Fibroblast of gingiva (primary cell): ENCODE results near the gene SPN.
"Not testable (repeated sequence)": the region's sequence is repeated elsewhere in the genome, so short reads cannot be mapped to it uniquely, and the experiment has no call there.

Experiments
- DNase-seq: peaks from one replicate; pipeline ENCODE4 v3.0.0-alpha.2; 2011; ENCODE audit warnings: low read depth

SPN gene, protein sequence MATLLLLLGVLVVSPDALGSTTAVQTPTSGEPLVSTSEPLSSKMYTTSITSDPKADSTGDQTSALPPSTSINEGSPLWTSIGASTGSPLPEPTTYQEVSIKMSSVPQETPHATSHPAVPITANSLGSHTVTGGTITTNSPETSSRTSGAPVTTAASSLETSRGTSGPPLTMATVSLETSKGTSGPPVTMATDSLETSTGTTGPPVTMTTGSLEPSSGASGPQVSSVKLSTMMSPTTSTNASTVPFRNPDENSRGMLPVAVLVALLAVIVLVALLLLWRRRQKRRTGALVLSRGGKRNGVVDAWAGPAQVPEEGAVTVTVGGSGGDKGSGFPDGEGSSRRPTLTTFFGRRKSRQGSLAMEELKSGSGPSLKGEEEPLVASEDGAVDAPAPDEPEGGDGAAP

DNA sequence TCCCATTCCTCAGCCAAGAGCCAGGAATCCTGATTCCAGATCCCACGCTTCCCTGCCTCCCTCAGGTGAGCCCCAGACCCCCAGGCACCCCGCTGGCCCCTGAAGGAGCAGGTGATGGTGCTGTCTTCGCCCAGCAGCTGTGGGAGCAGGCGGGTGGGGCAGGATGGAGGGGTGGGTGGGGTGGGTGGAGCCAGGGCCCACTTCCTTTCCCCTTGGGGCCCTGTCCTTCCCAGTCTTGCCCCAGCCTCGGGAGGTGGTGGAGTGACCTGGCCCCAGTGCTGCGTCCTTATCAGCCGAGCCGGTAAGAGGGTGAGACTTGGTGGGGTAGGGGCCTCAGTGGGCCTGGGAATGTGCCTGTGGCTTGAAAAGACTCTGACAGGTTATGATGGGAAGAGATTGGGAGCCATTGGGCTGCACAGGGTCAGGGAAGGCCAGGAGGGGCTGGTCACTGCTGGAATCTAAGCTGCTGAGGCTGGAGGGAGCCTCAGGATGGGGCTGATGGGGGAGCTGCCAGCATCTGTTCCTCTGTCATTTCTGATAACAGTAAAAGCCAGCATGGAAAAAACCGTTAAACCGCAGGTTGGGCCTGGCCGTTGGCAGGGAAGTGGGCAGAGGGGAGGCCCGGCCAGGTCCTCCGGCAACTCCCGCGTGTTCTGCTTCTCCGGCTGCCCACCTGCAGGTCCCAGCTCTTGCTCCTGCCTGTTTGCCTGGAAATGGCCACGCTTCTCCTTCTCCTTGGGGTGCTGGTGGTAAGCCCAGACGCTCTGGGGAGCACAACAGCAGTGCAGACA is at the start of gene SPN:
SPN (plus strand) TSS at position 232 of the 791 bp plus-strand sequence; CDS start at position 714, 482 bp downstream.
- no peak for DNase-seq

DNA sequence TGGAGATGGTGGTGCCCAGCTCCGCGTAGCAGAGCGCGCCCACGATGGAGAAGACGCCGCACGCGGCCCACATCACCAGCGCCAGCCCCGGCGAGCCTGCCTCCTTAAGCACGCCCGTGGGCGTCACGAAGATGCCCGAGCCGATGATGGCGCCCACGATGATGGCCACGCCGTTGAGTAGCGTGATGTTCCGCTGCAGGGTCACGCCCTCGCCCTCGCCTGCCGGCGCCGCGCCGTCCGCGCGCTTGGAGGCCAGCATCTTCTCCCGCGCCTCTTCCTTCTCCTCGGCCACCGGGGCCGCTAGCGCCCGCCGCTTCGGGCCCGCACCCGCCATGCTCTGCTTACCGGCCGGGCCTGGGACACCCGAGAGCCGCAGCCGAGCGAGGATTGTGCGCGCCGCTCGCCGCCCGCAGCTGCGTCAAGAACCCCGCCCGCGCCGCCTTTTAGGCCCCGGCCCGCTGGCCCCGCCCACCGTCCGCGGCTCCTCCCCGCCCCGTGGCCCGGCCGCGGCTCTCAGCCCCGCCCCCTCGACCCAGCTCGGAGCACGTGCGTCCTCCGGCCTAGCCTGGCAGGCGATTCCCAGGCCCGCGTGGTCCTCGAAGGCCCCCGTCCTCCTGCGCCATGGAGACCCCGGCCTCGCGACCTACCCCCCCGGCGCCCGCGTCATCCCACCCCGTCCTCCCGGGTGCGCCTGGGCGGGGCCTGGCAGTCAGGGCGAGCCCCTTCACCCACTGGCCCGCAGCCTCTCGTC is 49.6 kb upstream of the SPN start:
- peak; percentile 76 for DNase-seq

DNA sequence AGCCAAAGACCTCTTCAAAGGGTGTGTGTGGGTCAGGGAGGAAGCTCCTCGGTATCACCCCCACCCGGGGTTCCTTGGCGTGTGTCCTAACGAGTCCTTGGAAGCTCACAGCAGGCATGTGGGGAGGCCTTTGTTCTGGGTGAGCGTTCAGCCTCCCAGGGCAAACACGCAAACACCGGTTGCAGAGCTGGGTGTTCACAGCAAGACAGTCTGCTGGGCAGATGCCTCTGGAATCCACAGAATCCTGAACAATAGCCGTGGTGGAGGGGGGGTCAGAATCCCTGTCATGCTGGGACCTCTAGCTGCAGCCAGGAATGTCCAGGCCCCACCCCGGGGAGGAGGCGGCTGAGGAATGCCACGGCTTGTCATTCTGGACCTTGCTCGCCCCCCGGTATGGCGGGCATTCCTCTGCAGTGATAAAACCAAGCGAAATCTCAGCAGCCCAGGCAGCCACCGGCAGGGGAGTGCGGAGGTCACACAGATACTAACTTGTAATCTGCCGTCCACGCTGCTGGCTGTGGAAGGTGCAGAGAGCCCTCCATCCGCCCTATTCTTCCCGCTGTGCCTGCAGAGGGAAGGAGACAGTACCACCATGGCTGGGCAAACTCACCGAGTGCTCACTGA is 48.2 kb upstream of the SPN start:
- not testable (repeated sequence) for DNase-seq

DNA sequence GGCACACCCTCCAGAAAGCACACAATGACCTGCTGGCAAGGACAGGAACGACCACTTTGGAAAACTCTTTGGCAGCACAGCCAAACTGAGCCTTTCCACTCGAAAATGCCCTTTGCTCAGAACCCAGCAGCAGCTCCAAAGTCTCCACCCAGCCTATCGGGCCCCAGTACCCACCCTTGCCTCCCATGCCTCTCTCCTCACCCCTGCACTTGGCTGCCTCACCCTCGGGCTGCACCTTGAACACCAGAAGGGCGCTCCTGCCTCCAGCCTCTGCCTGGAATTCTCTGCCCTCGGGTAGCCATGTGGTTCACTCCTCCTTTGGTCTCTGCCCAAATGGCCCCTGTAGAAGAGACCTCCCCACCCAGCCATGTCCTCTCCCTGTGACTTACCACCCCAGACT is 46.9 kb upstream of the SPN start:
- not testable (repeated sequence) for DNase-seq

DNA sequence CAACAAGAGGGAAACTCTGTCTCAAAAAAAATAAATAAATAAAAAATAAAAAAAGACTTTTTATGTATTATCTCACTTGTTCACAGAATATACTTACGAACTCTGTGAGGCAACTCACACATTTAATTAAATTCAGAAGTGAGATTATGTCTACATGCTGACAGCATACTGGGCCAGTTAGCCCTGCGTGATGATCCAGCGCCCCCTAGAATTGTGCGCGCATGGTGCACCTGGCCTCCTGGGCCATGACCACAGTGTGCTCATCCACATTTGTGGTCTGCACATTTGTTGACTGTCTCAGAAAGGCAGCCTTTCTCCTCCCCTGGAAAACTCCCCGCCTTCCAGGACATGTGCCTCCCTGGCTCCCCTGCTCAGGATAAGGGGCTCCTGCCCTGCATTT is 42.5 kb upstream of the SPN start:
- DNase-seq = not testable (repeated sequence)

DNA sequence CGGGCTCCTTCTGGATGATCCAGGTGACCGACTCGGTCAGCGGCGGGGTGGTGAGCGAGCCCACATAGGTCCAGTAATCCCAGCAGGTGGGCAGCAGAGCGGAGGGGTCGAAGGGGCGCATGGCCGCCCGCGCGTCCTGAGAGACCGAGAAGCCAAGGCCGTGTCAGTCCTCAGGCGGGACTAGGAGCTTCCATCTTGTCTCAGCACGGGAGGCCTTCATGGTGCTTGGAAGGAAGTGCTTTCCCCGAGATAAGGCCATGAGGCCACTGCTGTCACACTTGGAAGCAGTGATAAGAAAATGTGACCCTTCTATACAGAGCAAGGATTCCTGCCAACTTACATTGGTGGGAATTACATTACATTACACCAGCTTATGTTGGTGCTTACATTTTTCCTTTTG is 40.3 kb upstream of the SPN start:
- not testable (repeated sequence) for DNase-seq

DNA sequence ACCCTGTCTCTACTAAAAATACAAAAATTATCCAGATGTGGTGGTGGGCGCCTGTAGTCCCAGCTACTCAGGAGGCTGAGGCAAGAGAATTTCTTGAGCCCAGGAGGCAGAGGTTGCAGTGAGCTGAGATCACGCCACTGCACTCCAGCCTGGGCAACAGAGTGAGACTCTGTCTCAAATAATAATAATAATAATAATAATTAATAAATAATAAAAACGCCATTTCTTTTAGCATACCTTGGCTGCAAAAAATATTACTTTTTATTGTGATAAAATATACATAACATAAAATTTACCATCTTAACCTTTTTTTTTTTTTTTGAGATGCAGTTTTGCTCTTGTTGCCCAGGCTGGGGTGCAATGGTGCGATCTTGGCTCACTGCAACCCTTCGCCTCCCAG is 39.8 kb upstream of the SPN start:
- not testable (repeated sequence) for DNase-seq

DNA sequence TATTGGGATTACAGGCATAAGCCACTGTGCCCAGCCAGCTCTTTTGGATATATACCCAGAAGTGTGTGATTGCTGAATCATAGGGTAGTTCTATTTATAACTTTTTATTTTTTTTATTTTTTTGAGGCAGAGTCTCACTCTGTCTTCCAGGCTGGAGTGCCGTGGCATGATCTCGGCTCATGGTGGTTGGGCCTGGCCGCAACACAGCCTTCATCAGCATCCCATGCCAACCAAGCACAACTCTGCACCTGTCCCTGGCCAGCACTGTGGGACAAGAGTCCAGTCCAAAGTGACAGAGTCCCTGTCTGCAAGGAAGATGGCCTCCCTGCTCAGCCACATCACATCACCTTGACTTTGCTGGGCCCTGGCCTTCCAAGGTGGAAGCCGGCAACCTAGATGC is 37.9 kb upstream of the SPN start:
- not testable (repeated sequence) for DNase-seq

DNA sequence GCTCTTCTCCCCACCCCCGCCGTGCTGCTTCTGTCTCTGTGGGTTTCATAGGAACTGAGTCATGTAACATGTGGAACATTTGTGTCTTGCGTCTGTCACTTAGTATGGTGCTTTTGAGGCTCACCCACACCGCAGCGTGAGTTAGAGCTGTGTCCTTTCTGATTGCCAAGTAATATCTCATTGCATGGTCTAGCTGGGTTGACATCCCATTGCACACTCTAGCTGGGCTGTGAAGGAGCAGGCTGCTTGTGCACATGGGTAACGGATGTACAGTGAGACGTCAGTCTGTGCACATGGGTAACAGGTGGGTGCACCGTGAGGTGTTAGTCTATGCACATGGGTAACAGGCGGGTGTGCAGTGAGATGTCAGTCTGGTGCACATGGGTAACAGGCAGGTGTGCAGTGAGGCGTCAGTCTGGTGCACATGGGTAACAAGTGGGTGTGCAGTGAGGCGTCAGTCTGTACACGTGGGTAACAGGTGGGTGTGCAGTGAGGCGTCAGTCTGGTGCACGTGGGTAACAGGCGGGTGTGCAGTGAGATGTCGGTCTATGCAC is 36.2 kb upstream of the SPN start:
- not testable (repeated sequence) for DNase-seq

DNA sequence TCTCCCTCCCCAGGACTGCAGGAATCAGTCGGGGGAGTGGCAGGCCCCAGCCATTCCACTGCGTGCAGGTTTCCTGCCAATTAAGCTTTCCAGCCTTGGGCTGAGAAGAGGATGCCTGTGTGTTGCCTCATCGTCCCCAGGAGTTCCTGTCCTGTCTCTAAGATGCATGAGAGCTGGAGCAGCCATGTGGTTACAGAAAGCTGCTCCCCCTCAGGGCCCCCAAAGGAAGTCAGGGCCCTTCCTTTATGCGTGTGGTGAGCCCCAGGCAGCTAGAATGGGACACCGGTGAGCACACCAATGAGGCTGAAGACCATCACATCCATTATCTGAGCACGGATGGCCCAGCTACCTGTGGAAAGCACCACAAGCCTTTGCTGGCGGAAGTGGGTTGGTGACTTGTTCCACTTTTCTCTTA is 35.4 kb upstream of the SPN start:
- DNase-seq = not testable (repeated sequence)

DNA sequence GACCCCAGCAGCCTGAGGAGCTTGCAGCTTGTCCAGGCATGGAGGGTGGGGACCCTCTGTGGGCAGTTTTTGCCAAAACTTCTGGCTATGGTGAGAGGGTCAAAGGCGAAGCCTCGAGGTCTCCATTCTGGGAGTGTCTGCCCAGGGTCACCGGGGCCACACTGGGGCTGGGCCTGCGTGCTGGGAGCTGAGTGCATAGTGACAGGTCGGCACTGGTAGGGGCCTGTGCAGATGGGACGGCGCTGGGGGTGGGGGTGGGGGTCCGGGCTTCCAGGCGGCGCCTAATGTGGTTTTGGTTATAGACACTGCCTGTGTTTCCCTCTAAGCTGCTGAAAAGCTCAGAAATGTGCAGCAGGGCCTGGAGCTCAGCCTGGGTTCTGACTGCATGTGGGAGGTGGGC is 34.3 kb upstream of the SPN start:
- DNase-seq = not testable (repeated sequence)

DNA sequence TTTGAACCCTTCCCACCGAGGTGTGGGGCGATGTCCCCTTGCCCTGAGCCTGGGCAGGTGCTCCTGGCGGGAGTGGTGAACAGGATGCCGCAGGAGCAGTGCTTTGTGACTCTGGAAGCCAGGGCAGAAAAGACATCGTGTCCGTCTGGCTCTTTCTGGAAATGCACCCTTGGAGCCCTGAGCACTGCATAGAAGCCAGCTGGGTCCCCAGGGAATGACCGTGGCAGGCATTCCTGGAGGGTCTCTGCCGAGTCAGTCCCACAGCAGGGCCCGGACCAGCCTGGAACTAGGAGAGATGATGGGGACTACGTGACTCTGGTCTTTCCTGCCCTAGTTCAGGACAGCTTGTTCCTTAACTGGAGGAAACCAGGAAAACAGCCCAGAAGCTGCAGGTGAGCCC is 33.7 kb upstream of the SPN start:
- DNase-seq = not testable (repeated sequence)

DNA sequence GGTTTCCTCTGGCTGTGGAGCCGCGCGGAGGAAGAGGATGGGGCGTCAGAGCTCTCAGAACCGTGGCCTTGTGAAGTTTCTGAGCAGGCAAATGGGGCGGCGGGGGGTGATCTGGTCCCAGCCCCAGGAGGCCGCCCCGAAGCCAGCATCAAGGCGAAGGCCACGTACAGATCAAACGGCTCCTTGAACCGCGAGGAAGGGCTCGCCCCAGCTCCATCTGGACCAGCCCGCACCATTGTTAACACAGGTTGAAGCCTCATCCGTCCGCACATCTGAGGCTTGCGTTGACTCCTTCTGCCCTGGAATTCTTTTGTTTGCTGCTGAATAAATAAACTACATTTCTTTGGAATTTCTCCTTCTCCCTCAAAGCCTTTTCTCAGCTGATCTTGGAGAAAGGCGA is 31.4 kb upstream of the SPN start:
- DNase-seq = not testable (repeated sequence)

DNA sequence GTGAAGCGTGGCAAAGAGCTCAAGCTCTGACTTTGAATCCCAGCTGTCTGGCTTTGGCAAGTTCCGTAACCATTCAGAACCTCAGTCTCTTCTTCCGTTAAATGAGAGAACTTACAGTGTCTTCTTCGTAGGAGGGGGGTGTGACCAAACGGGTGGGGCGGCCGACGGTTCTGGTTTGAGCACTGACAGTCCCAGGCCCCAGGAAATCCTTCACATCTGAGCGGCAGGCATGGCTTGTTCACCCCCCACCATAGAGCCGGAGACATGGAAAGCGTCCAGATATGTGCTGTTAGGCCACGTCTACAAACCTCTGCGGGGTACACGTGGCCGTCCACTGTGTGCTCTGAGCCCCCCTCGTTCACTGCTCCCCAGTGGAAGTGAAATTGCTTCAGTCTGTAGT is 27.1 kb upstream of the SPN start:
- DNase-seq = not testable (repeated sequence)

DNA sequence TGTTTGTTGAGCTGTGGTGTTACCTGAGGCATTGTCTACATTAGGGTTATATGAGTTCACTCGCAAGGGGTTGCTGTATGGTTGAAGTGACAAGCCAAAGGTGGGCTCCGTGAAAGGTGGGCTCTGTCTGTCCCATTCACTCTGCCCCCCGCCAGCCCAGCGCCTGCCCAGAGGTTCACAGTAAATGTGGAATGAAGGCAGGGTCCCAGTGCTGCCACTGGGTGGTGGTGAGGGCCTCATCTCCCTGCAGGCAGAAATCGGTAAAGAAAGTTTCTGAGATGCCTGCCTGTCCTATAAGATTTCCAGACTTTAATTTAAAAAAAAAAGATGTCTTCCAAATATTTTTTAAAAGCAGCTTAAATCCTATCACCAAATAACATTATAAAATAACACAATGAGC is 26.7 kb upstream of the SPN start:
- not testable (repeated sequence) for DNase-seq

DNA sequence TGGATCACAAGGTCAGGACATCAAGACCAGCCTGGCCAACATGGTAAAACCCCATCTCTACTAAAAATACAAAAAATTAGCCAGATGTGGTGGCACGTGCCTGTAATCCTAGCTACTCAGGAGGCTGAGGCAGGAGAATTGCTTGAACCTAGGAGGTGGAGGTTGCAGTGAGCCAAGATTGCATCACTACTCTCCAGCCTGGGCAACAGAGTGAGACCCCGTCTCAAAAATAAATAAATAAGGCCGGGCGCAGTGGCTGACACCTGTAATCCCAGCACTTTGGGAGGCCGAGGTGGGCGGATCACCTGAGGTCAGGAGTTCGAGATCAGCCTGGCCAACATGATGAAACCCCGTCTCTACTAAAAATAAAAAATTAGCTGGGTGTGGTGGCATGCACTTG is 24.3 kb upstream of the SPN start:
- not testable (repeated sequence) for DNase-seq

DNA sequence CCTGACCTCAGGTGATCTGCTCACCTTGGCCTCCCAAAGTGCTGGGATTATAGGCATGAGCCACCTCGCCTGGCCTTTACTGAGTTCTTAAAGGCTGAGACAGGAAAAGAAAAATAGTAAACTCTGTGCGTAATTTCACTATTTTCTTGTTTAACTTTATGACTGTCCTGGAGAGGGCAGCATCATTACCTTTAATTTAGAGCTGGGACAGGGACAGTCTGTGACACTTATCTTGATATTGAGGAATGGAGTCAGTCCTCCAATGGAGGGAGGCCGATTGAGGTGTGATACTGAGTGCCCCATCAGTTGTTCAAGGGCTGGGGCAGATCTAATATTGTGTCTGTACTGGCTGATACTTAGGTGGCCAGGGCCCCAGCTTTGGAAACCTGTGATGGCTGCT is 21.5 kb upstream of the SPN start:
- DNase-seq = no peak

DNA sequence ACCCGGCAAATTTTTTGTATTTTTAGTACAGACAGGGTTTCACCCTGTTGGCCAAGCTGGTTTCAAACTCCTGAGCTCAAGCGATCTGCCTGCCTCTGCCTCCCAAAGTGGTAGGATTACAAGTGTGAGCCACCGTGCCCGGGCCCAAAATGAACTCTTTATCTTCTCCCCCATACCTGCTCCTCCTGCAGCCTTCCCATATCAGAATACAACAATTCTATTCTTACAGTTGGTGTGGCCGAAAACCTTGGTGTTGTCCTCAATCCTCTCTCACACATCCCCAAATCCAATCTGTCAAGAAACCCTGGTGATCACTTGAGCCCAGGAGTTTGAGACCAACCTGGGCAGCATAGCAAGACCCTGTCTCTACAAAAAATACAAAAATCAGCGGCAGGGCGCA is 19.5 kb upstream of the SPN start:
- no peak for DNase-seq

DNA sequence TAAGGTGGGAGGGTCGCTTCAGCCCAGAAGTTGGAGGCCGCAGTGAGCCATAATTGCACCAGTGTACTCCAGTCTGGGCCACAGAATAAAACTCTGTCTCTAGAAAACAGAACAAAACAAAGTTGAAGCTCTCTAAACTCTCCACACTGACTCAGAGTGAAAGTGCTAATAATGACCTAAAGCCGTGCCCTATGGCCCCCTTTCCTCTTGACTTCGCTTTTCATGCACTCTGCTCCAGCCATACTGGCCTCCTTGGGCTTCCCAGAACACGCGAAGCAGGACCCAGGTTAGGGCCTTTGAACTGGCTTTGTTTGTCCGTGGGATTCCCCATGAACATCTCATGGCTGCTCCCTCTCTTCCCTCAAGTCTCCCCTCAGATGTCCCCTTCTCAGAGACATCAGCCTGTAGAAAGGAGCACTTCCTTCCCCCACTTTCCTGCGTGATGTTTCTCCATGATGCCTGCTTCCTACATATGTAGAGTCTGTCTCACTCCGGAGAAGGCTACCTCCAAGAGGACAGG is 18.6 kb upstream of the SPN start:
- DNase-seq = no peak

DNA sequence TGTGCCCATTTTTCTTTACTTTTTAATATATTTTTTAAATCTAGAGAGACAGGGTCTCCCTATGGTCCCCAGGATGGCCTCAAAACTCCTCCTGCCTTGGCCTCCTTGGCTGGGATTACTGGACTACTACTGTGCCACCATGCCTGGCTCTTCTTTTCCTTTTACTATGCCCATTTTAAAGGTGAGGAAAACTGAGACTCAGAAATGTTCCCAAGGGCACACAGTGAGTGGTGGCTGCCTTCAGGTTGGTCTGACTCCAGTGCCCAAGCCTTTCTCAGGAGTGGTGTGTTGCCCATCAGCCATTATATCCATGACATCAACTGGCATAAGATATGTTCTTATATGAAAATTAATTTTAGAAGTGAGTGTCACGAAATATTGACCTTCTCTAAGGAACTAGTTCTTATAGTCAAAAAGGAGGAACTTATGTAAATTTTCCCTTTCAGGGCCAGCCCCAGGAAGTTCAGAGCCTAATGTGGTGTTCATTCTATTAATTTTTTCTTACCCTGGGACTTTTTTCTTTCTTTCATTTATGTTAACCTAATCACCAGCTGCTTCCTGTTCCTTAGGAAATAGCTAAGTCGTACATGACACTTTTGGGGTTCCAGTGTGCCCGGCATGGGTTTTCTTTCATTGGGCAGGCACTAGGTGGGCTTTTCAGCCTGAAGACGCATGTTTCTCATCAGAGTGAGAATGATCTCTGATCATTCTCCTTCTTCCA is 17.9 kb upstream of the SPN start:
- no peak for DNase-seq

DNA sequence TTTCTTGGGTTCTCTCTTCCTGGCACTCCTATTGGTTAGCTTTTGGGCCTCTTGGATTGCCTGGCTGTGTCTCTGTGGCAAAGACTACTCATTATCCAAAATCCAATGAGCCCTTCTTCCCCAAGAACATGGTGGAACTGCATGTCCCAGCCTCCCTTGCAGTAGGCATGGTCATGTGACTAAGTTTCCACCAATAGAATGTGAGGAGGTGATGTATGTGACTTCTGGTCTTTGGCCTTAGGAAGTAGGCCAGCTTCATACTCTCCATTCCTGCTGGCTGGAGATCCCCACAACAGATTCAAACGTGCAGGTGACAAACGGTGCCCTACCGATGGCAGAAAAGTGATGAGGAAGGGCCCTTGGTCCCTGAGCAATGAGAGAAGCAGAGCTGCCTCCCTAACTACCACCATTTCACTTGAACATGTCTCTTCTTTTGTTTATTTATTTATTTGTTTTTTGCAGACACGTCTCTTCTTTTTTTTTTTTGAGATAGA is 17.3 kb upstream of the SPN start:
- DNase-seq = peak; percentile 10
